Measurements from ENCODE around the gene PADI2.

The PADI2 gene

GRCh38 chr1:17081439-17081838, 37.8 kb downstream of the PADI2 start:
- peak; percentile 72 for DNase-seq (ENCODE audit: low read depth)
- no peak for TF ChIP-seq CTCF (IDR thresholded peaks at IDR 0.05; ENCODE audit: insufficient read depth, low read depth, low read length, missing control alignments)
- no peak overlapping the region for H3K4me3 ChIP-seq (ENCODE audit: low read depth, low read length)

GRCh38 chr1:17080880-17081279, 38.4 kb downstream of the PADI2 start:
- no peak for TF ChIP-seq CTCF (IDR thresholded peaks at IDR 0.05; ENCODE audit: insufficient read depth, low read depth, low read length, missing control alignments)
- DNase-seq (ENCODE audit: low read depth), result no peak
- no peak overlapping the region for H3K4me3 ChIP-seq (ENCODE audit: low read depth, low read length)

GRCh38 chr1:17080085-17080759, 39.0 kb downstream of the PADI2 start:
- no peak overlapping the region for H3K4me3 ChIP-seq (ENCODE audit: low read depth, low read length)
- no peak for TF ChIP-seq CTCF (IDR thresholded peaks at IDR 0.05; ENCODE audit: insufficient read depth, low read depth, low read length, missing control alignments)
- DNase-seq (ENCODE audit: low read depth), result no peak

GRCh38 chr1:17078991-17079868, 40.0 kb downstream of the PADI2 start:
- peak; percentile 52 for DNase-seq (ENCODE audit: low read depth)
- TF ChIP-seq CTCF (IDR thresholded peaks at IDR 0.05; ENCODE audit: insufficient read depth, low read depth, low read length, missing control alignments), result no peak

GRCh38 chr1:17075470-17076255, 43.6 kb downstream of the PADI2 start:
- no peak overlapping the region for H3K4me3 ChIP-seq (ENCODE audit: low read depth, low read length)
- DNase-seq (ENCODE audit: low read depth), result peak; percentile 79
- peak; percentile 58 for TF ChIP-seq CTCF (IDR thresholded peaks at IDR 0.05; ENCODE audit: insufficient read depth, low read depth, low read length, missing control alignments)

More at GRCh38 chr1:17078991-17079868, 40.0 kb downstream of the PADI2 start:
- H3K4me3 ChIP-seq (ENCODE audit: low read depth, low read length), result peak overlapping the region; percentile 9

GRCh38 chr1:17071794-17072193, 47.5 kb downstream of the PADI2 start:
- no peak overlapping the region for H3K4me3 ChIP-seq (ENCODE audit: low read depth, low read length)
- DNase-seq (ENCODE audit: low read depth), result no peak
- no peak for TF ChIP-seq CTCF (IDR thresholded peaks at IDR 0.05; ENCODE audit: insufficient read depth, low read depth, low read length, missing control alignments)

All from GM12865 (cell line).